ENCODE measurements around the gene MLC1.

DNA sequence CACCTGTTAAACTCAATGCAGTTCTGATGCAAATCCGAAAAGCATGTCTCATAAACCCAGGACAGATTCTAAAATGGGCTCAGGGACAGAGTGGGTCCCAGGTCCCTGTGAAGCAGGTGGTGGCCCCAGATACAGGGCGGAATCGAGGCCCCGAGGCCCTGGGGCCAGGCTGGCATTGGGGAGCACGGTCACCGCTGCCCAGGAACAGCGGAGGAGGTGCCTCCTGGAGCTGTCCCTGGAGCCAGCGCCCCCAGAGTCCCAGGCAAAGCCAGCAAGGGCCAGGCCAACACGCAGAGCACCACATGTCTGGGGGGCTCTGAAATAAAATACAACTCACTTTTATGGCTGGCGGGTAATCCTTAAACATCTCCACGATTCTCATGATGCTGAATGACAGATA, 17.1 kb downstream of the MLC1 start:
- TF ChIP-seq ISL1 (CRISPR knock-in tag; IDR thresholded peaks at IDR 0.05) = no peak
- no peak for TF ChIP-seq CSRNP3 (CRISPR knock-in tag; IDR thresholded peaks at IDR 0.05)
- TF ChIP-seq ZNF70 (CRISPR knock-in tag; IDR thresholded peaks at IDR 0.05) = no peak
- no peak for TF ChIP-seq ZFP30 (CRISPR knock-in tag; IDR thresholded peaks at IDR 0.05)
- TF ChIP-seq ZNF565 (CRISPR knock-in tag; conservative IDR thresholded peaks at IDR 0.05; ENCODE audit: low read depth) = no peak
- no peak for TF ChIP-seq PATZ1 (CRISPR knock-in tag; IDR thresholded peaks at IDR 0.05; ENCODE audit: borderline replicate concordance)
- TF ChIP-seq PPARA (CRISPR knock-in tag; IDR thresholded peaks at IDR 0.05; ENCODE audit: borderline replicate concordance) = no peak
- no peak for TF ChIP-seq ZFP3 (CRISPR knock-in tag; IDR thresholded peaks at IDR 0.05)
- TF ChIP-seq, protein P1, sequence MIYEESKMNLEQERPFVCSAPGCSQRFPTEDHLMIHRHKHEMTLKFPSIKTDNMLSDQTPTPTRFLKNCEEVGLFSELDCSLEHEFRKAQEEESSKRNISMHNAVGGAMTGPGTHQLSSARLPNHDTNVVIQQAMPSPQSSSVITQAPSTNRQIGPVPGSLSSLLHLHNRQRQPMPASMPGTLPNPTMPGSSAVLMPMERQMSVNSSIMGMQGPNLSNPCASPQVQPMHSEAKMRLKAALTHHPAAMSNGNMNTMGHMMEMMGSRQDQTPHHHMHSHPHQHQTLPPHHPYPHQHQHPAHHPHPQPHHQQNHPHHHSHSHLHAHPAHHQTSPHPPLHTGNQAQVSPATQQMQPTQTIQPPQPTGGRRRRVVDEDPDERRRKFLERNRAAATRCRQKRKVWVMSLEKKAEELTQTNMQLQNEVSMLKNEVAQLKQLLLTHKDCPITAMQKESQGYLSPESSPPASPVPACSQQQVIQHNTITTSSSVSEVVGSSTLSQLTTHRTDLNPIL (CRISPR knock-in tag; IDR thresholded peaks at IDR 0.05; ENCODE audit: low read depth) = no peak
- no peak for TF ChIP-seq SNAI2 (CRISPR knock-in tag; IDR thresholded peaks at IDR 0.05)

Measured in SK-N-SH treated with all-trans-retinoic acid at 6 μM for 48 hours (cell line).